Right cardiac atrium (tissue), 5 donors: Measurements from ENCODE around the gene JMJD6. TPM values are rescaled to one million over a fixed set of nuclear protein-coding genes. Genes with fewer than 3 reads are reported as not detected.
"Not testable (repeated sequence)": the region's sequence is repeated elsewhere in the genome, so short reads cannot be mapped to it uniquely, and the experiment has no call there.

ENCODE experiments used
- ATAC-seq, 2 donors: fragments of 200-7000 bp; cut with Tn5 transposase; one replicate each; pipeline versions ENCODE4 v1.8.0 to v1.9.1; 2020; ENCODE audit warnings: moderate library complexity in 2 of 2, mild to moderate bottlenecking in 1 of 2
- DNase-seq, 3 donors: peaks; one replicate each; pipeline ENCODE4 v3.0.0-alpha.2; 2020
- H3K27ac ChIP-seq: one replicate; pipeline ENCODE4 v1.5.1; 2013; ENCODE audit warnings: mild to moderate bottlenecking, low read length, control low read depth, moderate library complexity
- H3K27me3 ChIP-seq: one replicate; pipeline ENCODE4 v1.6.1; 2013; ENCODE audit not compliant: control insufficient read depth, insufficient read depth
- H3K4me1 ChIP-seq: one replicate; pipeline ENCODE4 v1.6.1; 2013; ENCODE audit warnings: low read length; ENCODE audit not compliant: control insufficient read depth, insufficient read depth
- H3K4me3 ChIP-seq: one replicate; pipeline ENCODE4 v1.5.1; 2013; ENCODE audit warnings: low read length, control low read depth
- H3K9me3 ChIP-seq: one replicate; pipeline ENCODE4 v1.6.1; 2013; ENCODE audit warnings: low read length; ENCODE audit not compliant: control insufficient read depth
- WGBS: extraction: QIAGEN DNeasy Blood & Tissue Kit; methylation state at CpG from one replicate; pipeline ENCODE4 v1.1.7; 2013; 5-methylcytosine and 5-hydroxymethylcytosine counted together
- intact Hi-C, 4 donors: fragments of 100-400 bp; cut with DNase I; formaldehyde crosslinking; loops; one replicate each; pipeline versions ENCODE4 v1.11.0 to v1.14.0; 2022 to 2023
- polyA plus RNA-seq: library from polyadenylated mRNA; stranded (reverse); fragments of 200-250 nt; gene quantifications from one replicate; pipeline ENCODE4 v1.2.3, GENCODE V29; 2013
- total RNA-seq, 4 donors: library from RNA; stranded (reverse); fragmentation: NEBNext Ultra II Directional; extraction: Animal tissue kit (Norgen Biotek cat#: 25700); gene quantifications; one replicate each; pipeline ENCODE4 v1.2.1, GENCODE V29; 2021
- donor health status: healthy with polysubstance abuse.
- donor health status: DM: no; HTN: yes; CAD: no.
- donor health status: DM: no; HTN: no; CAD: no.
- donor health status: DM: no; HTN: yes; CAD: no; lungs with severe emphysema.
- donor health status: DM: yes; HTN: yes; CAD: no.

JMJD6 gene
- total and polyA plus RNA-seq, 5 donors = 36.7 to 58.8 (median 56.1) TPM

DNA sequence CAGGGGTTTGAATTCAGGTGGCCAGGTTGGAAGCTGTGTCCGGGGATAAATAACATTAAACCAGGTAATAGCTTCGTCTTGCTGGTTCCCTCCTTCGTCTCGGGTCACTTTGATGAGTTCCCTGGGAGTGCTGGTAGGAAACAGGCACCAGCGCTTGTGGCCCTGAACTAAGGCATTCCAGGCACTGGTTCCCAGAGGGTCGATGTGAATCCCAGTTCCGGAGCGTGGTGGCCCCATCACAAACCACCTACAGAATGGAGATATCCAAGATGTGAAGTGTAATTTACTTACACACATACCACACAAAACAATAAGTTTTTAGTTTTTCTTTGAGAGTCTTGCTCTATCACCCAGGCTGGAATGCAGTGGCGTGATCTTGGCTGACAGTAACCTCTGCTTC lies 2.6 kb downstream of the JMJD6 start:
- no peak for ATAC-seq
- Histone ChIP-seq H3K4me3 (no peak overlapping the region), H3K27me3 (no peaks in the 10 kb centered on the region), H3K27ac (no peak overlapping the region), H3K4me1 (peaks cover 2% of the 10 kb centered on the region), H3K9me3 (no peaks in the 10 kb centered on the region)
- intact Hi-C loops = no loop called here
- 95% methylated on average over 9 of the region's 9 CpGs for WGBS
- no peak for DNase-seq

DNA sequence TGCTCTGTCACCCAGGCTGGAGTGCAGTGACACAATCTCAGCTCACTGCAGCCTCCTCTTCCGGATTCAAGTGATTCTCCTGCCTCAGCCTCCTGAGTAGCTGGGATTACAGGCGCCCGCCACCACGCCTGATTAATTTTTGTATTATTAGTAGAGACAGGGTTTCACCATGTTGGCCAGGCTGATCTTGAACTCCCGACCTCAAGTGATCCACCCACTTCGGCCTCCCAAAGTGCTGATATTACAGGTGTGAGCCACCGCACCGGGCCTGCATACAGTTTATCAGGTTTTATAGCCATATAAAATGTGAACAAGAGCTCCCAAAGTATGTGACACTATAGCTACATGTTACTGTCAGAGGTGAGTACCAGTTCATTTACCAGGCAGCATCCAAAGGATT lies 3.4 kb downstream of the JMJD6 start:
- H3K27me3 ChIP-seq, H3K27ac ChIP-seq, DNase-seq, H3K4me3 ChIP-seq, H3K9me3 ChIP-seq, intact Hi-C loops, ATAC-seq, H3K4me1 ChIP-seq: not testable (repeated sequence)
- WGBS = 95% methylated on average over 8 of the region's 8 CpGs

DNA sequence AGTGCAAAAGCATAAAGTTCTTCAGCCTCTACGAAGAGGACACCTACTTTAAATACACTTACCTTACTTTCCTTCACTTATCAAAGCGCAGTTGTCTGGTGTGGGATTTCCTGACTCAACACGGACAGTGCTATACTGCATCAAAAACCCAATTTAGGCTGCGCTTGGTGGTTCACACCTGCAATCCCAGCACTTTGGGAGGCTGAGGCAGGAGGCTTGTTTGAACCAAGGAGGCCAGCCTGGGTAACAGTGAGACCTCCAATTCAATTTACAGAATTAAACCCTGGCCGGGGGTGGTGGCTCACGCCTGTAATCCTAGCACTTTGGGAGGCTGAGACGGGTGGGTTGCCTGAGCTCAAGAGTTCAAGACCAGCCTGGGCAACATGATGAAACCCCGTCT lies 4.1 kb downstream of the JMJD6 start:
- Histone ChIP-seq H3K4me1 (peaks cover 2% of the 10 kb centered on the region), H3K9me3 (no peaks in the 10 kb centered on the region), H3K27ac (no peak overlapping the region), H3K4me3 (no peak overlapping the region), H3K27me3 (no peaks in the 10 kb centered on the region)
- no peak for DNase-seq
- intact Hi-C loops = no loop called here
- no peak for ATAC-seq
- 93% methylated on average over 8 of the region's 8 CpGs for WGBS

DNA sequence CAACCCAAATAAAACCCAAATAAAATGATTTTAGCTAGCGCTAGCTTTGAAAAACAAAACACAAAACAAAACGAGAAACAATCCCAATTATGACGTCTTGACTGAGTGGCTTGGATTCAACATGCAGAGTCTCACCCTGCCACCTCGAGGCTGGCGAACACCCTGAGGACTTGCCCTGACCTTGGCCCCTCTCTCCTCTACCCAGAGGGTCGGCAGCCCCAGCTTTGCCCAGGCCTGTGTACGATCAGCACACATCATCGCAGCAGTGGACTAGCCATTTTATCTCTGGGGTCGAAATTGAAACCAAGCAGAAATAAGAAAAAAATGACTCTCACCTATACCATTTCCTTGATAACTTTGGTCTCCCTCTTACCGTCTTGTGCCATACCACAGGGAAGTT lies 4.9 kb downstream of the JMJD6 start:
- no peak overlapping the region for H3K4me3 ChIP-seq
- intact Hi-C loops = no loop called here
- H3K4me1 ChIP-seq = peaks cover 4% of the 10 kb centered on the region
- ATAC-seq (no peak), DNase-seq (no peak)
- 79% methylated on average over 10 of the region's 10 CpGs for WGBS
- no peaks in the 10 kb centered on the region for H3K27me3 ChIP-seq
- H3K9me3 ChIP-seq = no peaks in the 10 kb centered on the region
- no peak overlapping the region for H3K27ac ChIP-seq

DNA sequence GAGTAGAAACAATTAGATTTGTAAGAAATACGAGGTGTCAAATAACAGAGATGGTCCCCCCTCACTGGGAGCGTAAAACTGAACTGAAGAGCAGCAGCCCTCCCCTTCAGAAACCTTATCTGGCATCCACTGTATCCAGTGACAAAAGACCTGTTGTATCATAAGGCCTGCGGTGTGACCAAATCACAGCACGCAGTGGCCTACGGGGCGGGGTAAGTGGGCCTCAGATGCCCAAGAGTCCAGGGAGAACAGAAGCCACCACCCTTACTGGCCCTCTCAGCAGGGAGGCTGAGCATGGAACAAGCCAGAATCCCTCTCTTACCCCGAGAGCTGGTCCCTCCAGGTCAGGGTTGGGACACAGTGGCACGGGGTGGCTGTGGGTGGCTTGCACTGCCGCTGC lies 5.5 kb downstream of the JMJD6 start:
- Histone ChIP-seq H3K4me1 (peaks cover 4% of the 10 kb centered on the region), H3K27me3 (no peaks in the 10 kb centered on the region), H3K27ac (no peak overlapping the region), H3K9me3 (no peaks in the 10 kb centered on the region), H3K4me3 (no peak overlapping the region)
- no peak for ATAC-seq
- intact Hi-C loops = no loop called here
- WGBS = 84% methylated on average over 9 of the region's 9 CpGs
- no peak for DNase-seq

DNA sequence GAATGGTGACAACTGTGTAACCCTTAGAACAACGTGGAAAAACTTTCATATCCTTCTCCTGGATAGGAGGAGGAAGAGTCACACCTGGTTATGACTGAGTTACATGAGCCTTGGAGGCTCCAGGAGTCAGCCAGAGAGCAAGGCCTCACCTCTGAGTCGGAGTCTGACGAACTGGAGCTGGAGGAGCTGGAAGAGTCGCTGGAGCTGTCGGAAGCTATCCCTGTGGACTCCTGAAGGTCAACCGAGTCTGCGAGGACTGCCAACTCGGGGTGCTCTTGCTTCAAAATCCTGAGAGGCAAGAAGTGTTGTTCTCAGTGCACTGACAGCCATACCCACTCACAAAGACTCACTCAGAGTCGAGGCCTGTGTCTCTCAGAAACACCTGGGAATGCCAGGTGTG lies 6.2 kb downstream of the JMJD6 start:
- intact Hi-C loops = no loop called here
- no peak overlapping the region for H3K4me3 ChIP-seq
- peaks cover 4% of the 10 kb centered on the region for H3K4me1 ChIP-seq
- ATAC-seq (no peak), DNase-seq (no peak)
- peak overlapping the region; percentile 11 for H3K27ac ChIP-seq
- WGBS = 83% methylated on average over 9 of the region's 9 CpGs
- H3K9me3 ChIP-seq = no peaks in the 10 kb centered on the region
- no peaks in the 10 kb centered on the region for H3K27me3 ChIP-seq

DNA sequence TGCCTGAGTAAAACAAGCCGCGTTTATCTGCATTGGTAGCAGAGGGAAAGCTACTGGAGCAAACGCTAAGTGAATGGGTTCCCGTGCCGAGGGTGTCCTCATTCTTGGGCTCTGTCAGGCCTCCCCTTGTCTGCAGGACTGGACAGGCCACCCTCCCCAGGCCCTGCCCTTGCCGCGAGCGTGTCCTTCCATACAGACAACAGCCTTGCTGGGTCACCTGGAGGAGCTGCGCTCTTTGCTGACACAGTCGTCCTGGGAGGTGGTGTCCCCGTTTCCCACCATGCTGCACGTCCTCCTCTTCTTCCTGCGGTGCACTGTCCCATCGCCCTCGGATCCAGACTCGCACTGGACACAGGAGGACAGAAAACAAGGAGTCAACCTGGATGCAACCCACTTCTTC lies 7.9 kb downstream of the JMJD6 start:
- no peak for ATAC-seq
- H3K27me3 ChIP-seq = no peaks in the 10 kb centered on the region
- 93% methylated on average over 16 of the region's 16 CpGs for WGBS
- H3K27ac ChIP-seq = no peak overlapping the region
- H3K4me3 ChIP-seq = no peak overlapping the region
- peaks cover 2% of the 10 kb centered on the region for H3K4me1 ChIP-seq
- no peak for DNase-seq
- H3K9me3 ChIP-seq = no peaks in the 10 kb centered on the region
- intact Hi-C loops = loop anchor here in 2 of 4 donors (5.0 to 10.0 kb wide), 3 partner anchors 36 to 164 kb away; no protein-coding TSS in a partner anchor

DNA sequence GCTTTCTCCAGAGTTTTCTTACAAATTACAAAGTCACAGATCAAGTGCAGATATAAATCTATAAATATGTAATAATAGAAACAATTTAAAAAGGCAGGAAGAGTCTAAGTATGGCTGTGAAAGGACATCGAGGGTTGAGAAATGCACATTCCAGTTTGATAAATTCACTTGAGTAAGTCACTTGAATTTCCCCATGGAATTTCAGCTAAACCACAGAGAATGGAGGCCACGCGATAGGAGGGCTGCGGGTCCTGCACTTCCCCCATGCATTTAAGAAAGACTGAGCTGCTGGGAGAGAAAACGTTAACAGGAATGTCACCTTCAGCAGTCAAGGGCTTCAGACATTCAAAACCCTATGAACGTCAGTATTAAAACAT lies 9.6 kb downstream of the JMJD6 start:
- Histone ChIP-seq H3K27me3 (no peaks in the 10 kb centered on the region), H3K4me3 (no peak overlapping the region), H3K4me1 (peaks cover 2% of the 10 kb centered on the region), H3K9me3 (no peaks in the 10 kb centered on the region), H3K27ac (peak overlapping the region; percentile 94)
- WGBS = 35% methylated on average over 6 of the region's 6 CpGs
- intact Hi-C loops = loop anchor here in 2 of 4 donors (5.0 to 10.0 kb wide), 3 partner anchors 35 to 162 kb away; no protein-coding TSS in a partner anchor
- DNase-seq (no peak), ATAC-seq (peak in 1 of 2 donors; percentile 13)

DNA sequence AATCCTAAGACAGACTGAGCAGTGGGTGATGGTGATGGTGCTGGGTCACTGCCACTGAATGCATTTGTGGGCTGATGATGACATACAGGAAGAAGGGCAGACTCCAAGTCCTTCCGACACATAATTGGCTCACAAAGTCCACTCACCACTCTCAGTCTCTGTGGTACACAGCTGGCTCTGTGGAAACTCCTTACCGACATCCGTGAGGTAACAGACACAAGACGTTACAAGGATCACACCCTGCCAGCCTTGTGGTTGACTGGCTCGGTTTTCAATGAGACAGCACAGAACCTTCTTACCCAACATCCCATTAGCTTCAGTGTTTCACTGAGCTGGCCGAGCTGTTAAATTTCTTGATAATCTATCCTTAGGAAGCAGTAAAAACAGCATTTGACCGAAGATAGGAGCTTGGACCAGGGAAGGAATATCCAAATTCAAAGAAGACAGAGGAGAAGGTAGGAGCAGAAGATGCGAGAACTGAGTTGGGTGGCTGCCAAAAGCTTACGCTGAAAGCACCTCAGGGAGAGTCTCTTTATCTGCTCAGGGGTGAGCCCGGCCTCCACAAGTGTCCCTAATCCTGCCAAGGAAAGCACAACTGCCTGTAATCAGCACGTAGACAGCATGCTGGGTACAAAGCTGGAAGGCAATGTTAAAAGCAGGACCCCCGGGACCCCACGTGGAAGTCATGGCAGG lies 10.1 kb downstream of the JMJD6 start:
- Histone ChIP-seq H3K4me3 (no peak overlapping the region), H3K9me3 (no peaks in the 10 kb centered on the region), H3K27ac (peak overlapping the region; percentile 94), H3K27me3 (no peaks in the 10 kb centered on the region), H3K4me1 (peaks cover 5% of the 10 kb centered on the region)
- peak in 2 of 3 donors; percentile 76 to 77 for DNase-seq
- ATAC-seq = peak; percentile 76 to 85
- 21% methylated on average over 13 of the region's 13 CpGs for WGBS
- intact Hi-C loops = loop anchor here in 2 of 4 donors (5.0 to 10.0 kb wide), 3 partner anchors 34 to 161 kb away; no protein-coding TSS in a partner anchor

DNA sequence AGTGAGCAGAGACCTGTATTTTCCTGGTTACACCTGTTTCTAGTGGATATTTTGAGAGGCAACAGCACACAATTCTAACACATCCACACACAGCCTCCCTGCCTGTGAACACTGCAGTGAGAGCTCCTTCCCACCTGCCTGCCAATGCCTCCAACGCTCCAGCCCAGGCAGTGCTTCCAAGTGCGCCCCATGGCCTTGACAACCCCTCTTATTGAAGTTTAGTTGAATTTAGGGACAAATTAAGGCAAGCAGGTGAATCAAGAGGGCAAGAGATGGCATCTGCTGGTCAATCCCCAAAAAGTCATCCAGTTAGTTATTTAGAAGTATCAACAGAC lies 10.9 kb downstream of the JMJD6 start:
- Histone ChIP-seq H3K4me3 (no peak overlapping the region), H3K27ac (peak overlapping the region; percentile 16), H3K9me3 (no peaks in the 10 kb centered on the region), H3K4me1 (peaks cover 7% of the 10 kb centered on the region), H3K27me3 (no peaks in the 10 kb centered on the region)
- DNase-seq (no peak), ATAC-seq (no peak)
- 68% methylated on average over 2 of the region's 2 CpGs for WGBS
- intact Hi-C loops = loop anchor here in 2 of 4 donors (5.0 to 10.0 kb wide), 3 partner anchors 33 to 161 kb away; no protein-coding TSS in a partner anchor

DNA sequence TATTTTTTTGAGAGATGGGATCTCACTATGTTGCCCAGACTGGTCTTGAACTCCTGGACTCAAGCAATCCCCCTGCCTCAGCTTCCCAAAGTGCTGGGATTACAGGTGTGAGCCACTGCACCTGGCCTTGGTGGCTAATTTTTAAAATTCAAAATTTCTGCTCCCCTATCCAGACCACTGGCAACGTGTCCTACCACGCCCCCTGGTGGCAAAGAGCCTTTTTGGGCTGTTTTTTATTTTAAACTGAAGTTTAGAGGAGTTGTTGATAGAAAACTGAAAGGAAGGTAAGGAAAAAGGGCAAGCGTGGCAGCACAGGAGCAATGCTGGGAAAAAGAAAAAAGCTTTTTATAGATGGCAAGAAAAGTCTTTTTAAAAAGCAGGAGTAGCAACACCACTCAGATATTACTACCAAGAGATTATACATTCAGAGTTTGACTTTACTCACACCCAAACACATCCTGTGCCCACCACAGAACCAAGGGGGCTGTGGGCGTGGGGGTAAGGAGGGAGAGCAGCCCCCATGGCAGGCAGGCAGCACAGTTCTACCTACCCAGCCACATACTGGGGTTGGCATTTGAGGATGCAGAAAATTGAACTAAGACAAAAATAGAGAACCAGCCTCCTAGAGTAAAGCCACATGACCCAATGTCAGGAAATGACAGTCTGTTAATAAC lies 11.4 kb downstream of the JMJD6 start:
- ATAC-seq = no peak

More for the DNA sequence above, 11.4 kb downstream of the JMJD6 start:
- Histone ChIP-seq H3K4me1 (peaks cover 7% of the 10 kb centered on the region), H3K9me3 (no peaks in the 10 kb centered on the region), H3K27me3 (no peaks in the 10 kb centered on the region), H3K27ac (no peak overlapping the region), H3K4me3 (no peak overlapping the region)
- DNase-seq = peak; percentile 69 to 91 (median 83)
- intact Hi-C loops = loop anchor here in 2 of 4 donors (5.0 to 10.0 kb wide), 3 partner anchors 33 to 160 kb away; no protein-coding TSS in a partner anchor
- WGBS = 25% methylated on average over 4 of the region's 4 CpGs
